Activated CD8-positive, alpha-beta memory T cell treated with anti-CD3 and anti-CD28 coated beads, Interleukin-2, amount 50 U/mL, for 24 hours (primary cell): ENCODE measurements around the gene MANBA.
"Not testable (repeated sequence)": the region's sequence is repeated elsewhere in the genome, so short reads cannot be mapped to it uniquely, and the experiment has no call there.

Experiments used
- DNase-seq: peaks from one replicate; pipeline ENCODE4 v3.0.0-alpha.2; 2020; ENCODE audit errors: extremely low read depth

The MANBA gene

GRCh38 chr4:102723511-102723910 is 37.3 kb downstream of the MANBA start:
- DNase-seq = no peak

GRCh38 chr4:102722740-102723139 is 38.0 kb downstream of the MANBA start:
- no peak for DNase-seq

GRCh38 chr4:102718833-102719575 is 41.8 kb downstream of the MANBA start:
- DNase-seq = not testable (repeated sequence)

GRCh38 chr4:102717448-102718092 is 43.2 kb downstream of the MANBA start:
- no peak for DNase-seq

- DNase-seq = no peak
Measured at GRCh38 chr4:102715057-102715456, 45.7 kb downstream of the MANBA start.

- not testable (repeated sequence) for DNase-seq
Measured at GRCh38 chr4:102713774-102714173, 47.0 kb downstream of the MANBA start.

GRCh38 chr4:102713096-102713495 is 47.7 kb downstream of the MANBA start:
- DNase-seq = no peak

GRCh38 chr4:102710986-102711385 is 49.8 kb downstream of the MANBA start:
- DNase-seq = no peak

- not testable (repeated sequence) for DNase-seq
Measured at GRCh38 chr4:102709060-102709459, 51.7 kb downstream of the MANBA start.

- DNase-seq = no peak
Measured at GRCh38 chr4:102707150-102707549, 53.6 kb downstream of the MANBA start.

GRCh38 chr4:102705391-102705935 is 55.3 kb downstream of the MANBA start:
- DNase-seq = no peak

GRCh38 chr4:102696758-102697157 is 64.0 kb downstream of the MANBA start:
- DNase-seq = no peak

GRCh38 chr4:102694791-102695190 is 66.0 kb downstream of the MANBA start:
- DNase-seq = no peak

- DNase-seq = no peak
Measured at GRCh38 chr4:102693861-102694260, 66.9 kb downstream of the MANBA start.

- no peak for DNase-seq
Measured at GRCh38 chr4:102693262-102693850, 67.4 kb downstream of the MANBA start.

GRCh38 chr4:102692474-102692873 is 68.3 kb downstream of the MANBA start:
- DNase-seq = no peak

- DNase-seq = no peak
Measured at GRCh38 chr4:102687982-102688433, 72.8 kb downstream of the MANBA start.

GRCh38 chr4:102687373-102687981 is 73.3 kb downstream of the MANBA start:
- no peak for DNase-seq

GRCh38 chr4:102685768-102686167 is 75.0 kb downstream of the MANBA start:
- DNase-seq = no peak

GRCh38 chr4:102684610-102685052 is 76.1 kb downstream of the MANBA start:
- DNase-seq = no peak

- no peak for DNase-seq
Measured at GRCh38 chr4:102683881-102684609, 76.7 kb downstream of the MANBA start.
